Measurements from ENCODE around the gene TBL1X. TPM values are rescaled to one million over a fixed set of nuclear protein-coding genes. Genes with fewer than 3 reads are reported as not detected.

Gene TBL1X
- total and polyA plus RNA-seq, 2 of the 13 experiments (the other 11 are each of a cell fraction or from before 2014, with no cell fraction given) = 17.6 to 19.9 TPM

DNA sequence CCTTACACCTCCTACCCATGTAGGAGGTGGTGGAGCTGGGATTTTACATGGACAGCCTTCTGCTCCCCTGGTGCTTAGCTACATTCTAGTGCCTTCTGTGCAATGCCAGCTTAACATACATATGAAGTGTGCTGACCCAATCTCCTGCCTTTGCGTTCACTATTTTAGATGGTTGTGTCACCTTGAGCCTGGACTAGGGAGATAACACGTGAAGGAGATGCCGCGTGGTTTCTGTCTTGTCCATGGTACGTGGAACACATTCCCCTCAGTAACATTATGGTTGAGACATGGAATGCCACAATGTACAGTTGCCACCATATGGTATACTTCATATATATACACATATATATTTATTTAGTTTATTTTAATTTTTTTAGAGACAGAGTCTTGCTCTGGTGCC, 54.0 kb downstream of the TBL1X start (continued):
- no peak for TF ChIP-seq ZNF333 (CRISPR knock-in tag; IDR thresholded peaks at IDR 0.05; ENCODE audit: borderline replicate concordance)
- TF ChIP-seq, protein P1, sequence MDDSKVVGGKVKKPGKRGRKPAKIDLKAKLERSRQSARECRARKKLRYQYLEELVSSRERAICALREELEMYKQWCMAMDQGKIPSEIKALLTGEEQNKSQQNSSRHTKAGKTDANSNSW (CRISPR knock-in tag; IDR thresholded peaks at IDR 0.05; ENCODE audit: borderline replicate concordance) = no peak
- TF ChIP-seq PLRG1 (conservative IDR thresholded peaks at IDR 0.05) = no peak
- TF ChIP-seq, protein P2, sequence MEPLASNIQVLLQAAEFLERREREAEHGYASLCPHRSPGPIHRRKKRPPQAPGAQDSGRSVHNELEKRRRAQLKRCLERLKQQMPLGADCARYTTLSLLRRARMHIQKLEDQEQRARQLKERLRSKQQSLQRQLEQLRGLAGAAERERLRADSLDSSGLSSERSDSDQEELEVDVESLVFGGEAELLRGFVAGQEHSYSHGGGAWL (CRISPR knock-in tag; IDR thresholded peaks at IDR 0.05) = no peak
- TF ChIP-seq NR2F1 (CRISPR knock-in tag; IDR thresholded peaks at IDR 0.05) = no peak
- TF ChIP-seq, protein P3, sequence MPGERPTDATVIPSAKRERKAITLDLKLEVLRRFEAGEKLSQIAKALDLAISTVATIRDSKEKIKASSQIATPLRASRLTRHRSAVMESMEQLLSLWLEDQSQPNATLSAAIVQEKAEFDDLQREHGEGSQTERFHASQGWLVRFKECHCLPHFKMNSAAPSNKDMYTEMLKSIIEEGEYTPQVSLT (CRISPR knock-in tag; IDR thresholded peaks at IDR 0.05; ENCODE audit: borderline replicate concordance, low read depth) = no peak
- TF ChIP-seq ZNF10 (CRISPR knock-in tag; IDR thresholded peaks at IDR 0.05; ENCODE audit: borderline replicate concordance, low read depth) = no peak
- no peak for TF ChIP-seq TARDBP (CRISPR knock-in tag; IDR thresholded peaks at IDR 0.05)
- TF ChIP-seq, protein P4, sequence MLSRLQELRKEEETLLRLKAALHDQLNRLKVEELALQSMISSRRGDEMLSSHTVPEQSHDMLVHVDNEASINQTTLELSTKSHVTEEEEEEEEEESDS (CRISPR knock-in tag; IDR thresholded peaks at IDR 0.05; ENCODE audit: borderline replicate concordance) = no peak
- TF ChIP-seq, protein P5, sequence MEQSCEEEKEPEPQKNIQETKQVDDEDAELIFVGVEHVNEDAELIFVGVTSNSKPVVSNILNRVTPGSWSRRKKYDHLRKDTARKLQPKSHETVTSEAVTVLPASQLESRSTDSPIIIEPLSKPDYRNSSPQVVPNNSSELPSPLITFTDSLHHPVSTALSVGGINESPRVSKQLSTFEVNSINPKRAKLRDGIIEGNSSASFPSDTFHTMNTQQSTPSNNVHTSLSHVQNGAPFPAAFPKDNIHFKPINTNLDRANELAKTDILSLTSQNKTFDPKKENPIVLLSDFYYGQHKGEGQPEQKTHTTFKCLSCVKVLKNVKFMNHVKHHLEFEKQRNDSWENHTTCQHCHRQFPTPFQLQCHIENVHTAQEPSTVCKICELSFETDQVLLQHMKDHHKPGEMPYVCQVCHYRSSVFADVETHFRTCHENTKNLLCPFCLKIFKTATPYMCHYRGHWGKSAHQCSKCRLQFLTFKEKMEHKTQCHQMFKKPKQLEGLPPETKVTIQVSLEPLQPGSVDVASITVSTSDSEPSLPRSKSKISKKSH (CRISPR knock-in tag; IDR thresholded peaks at IDR 0.05; ENCODE audit: borderline replicate concordance) = no peak
